ENCODE results near the gene TMOD3.

Gene TMOD3

GRCh38 chr15:51952805-51953204 lies 123.4 kb downstream of the TMOD3 start:
- in situ Hi-C loops (cut with MboI; ENCODE audit: low pct_unique_long_range_greater_than_20kb, low sequenced_read_pairs, unreplicated experiment): no loop called here
- no peak for DNase-seq (ENCODE audit: low spot score)
- no peak for TF ChIP-seq CTCF (IDR thresholded peaks at IDR 0.05; ENCODE audit: extremely low read depth, insufficient read depth, missing control alignments)

- no peak for TF ChIP-seq CTCF (IDR thresholded peaks at IDR 0.05; ENCODE audit: extremely low read depth, insufficient read depth, missing control alignments)
- DNase-seq (ENCODE audit: low spot score): no peak
- in situ Hi-C loops (cut with MboI; ENCODE audit: low pct_unique_long_range_greater_than_20kb, low sequenced_read_pairs, unreplicated experiment): no loop called here
Observed at GRCh38 chr15:51955504-51955903, 126.1 kb downstream of the TMOD3 start.
